Colon (tissue), 2 donors: ENCODE measurements around the gene HS1BP3.

ENCODE experiments used
- FAIRE-seq: peaks from 2 replicates; lab custom pipeline; 2012; peaks lifted over from hg19 to GRCh38; lab: Jason Lieb, UNC
- donor health status: control.
- donor health status: control.

The HS1BP3 gene

DNA sequence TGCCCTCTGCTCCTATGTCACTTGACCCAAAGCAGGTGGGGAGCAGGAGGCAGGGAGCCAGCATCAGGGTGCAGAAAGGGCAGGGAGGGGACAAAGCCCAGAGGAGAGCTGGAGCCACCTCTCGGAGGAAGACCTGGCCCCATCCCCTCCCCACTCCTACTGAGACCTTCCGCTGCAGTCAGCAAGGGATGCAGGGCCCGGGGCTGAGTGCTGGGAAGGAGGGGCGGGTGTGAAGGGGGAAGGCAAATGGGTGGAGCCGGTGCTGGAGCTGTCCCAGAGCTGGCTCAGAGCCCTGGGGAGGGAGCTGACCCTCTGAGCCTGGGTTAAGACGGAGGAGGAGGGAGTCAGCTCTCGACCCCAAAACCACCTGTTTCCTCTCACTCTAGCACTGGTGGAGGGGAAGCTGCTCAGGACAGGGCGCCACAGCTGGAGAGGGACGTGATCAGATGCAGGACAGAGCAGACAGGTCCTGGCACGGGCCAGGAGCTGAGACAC is 33.8 kb downstream of the HS1BP3 start:
- no peak for FAIRE-seq

DNA sequence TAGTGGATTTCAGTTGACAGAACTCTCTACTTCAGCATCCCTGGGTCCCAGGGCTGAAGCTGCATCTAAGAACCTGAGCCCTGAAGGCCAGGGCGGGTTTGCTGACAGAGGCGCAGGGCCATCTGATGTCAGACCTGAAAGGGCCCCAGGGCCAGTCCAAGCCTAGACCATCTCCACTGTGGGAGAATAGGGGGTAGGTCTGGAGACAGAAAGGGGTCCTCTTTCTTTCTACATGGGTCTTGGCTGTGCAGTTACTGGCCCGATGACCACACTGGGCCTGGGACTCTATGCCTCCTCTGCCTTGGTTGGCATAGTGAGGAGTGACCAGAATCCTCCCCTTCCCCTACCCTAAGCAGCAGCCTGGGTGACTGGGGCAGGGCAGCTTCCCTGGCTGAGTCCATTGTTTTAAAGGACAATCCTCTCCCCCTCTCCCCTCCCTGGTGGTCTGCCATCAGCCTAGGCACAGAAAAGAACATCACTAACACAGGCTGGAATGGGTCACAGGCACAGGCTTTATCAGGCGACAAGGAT is 34.5 kb downstream of the HS1BP3 start:
- FAIRE-seq, result no peak

- FAIRE-seq, result no peak
Measured at GRCh38 chr2:20615466-20616241, 35.2 kb downstream of the HS1BP3 start.

GRCh38 chr2:20615068-20615465 is 35.8 kb downstream of the HS1BP3 start:
- no peak for FAIRE-seq

GRCh38 chr2:20614201-20615067 is 36.5 kb downstream of the HS1BP3 start:
- no peak for FAIRE-seq

- FAIRE-seq, result no peak
Measured at GRCh38 chr2:20612925-20613916, 37.7 kb downstream of the HS1BP3 start.

DNA sequence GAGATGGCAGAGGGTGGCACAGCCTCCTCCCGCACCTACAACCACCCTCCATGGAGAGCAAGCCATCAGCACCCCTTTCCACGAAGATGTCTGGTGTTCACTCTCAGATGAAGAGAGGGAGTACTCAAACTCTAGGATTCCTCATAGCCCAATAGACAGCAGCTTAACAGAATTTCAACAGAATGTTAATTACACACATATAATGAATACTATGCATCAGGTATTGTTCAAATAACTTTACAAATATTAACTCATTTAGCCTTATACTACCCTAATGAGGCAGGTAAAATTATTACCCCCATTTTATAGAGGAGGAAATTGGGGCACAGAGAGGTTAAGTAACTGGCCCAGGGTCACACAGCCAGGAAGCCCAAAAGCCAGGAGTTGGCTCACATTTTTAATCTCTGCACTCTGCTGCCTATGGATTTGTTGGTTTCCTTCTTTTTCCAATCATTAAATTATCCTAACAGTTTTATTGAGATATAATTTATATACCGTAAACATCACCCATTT is 39.0 kb downstream of the HS1BP3 start:
- FAIRE-seq, result no peak

GRCh38 chr2:20611077-20611843 is 39.6 kb downstream of the HS1BP3 start:
- no peak for FAIRE-seq

DNA sequence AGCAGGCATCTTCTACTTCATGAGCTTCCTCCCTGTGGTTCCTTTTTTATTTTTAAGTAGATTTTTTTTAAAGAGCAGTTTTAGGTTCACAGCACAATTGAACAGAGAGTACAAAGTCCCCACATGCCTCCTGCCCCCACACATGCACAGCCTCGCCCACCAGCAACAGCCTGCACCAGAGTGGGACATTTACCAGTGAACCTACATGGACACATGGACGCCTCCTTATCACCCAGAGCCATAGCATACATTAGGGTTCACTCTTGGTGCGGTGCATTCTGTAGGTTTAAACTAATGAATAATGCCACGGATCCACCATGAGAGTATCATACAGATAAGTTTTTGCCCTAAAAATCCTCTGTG is 40.9 kb downstream of the HS1BP3 start:
- no peak for FAIRE-seq

DNA sequence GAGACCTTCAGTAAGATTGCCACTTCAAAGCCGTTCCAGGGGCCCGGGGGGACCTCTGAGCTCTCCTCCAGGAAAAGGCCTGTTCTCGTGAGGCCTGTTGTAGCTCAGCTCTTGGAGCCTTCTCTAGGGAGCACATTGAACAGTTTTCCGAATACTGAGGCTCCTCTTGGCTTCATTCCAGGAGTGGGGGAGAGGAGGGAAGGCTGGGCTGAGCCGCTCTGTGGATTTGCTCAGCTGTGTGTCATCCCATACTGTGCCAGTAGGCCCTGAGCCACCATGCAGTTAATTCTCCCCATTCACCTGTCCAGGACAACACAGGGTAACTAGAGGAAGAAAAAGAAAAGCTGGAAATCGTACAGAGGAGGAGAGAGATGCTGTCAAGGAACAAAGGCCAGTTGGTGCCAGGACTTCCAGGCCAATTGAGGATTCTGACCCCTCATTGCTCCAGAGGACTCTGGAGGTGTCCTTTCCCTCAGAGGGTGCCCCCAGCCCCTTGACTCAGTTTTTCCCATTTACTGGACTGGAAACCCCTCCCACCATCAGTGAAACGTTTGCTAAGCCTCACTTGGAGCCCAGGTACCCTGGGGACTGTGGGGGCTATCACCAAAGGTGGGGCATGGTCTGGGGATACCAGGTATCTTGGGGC is 41.4 kb downstream of the HS1BP3 start:
- FAIRE-seq, result no peak

DNA sequence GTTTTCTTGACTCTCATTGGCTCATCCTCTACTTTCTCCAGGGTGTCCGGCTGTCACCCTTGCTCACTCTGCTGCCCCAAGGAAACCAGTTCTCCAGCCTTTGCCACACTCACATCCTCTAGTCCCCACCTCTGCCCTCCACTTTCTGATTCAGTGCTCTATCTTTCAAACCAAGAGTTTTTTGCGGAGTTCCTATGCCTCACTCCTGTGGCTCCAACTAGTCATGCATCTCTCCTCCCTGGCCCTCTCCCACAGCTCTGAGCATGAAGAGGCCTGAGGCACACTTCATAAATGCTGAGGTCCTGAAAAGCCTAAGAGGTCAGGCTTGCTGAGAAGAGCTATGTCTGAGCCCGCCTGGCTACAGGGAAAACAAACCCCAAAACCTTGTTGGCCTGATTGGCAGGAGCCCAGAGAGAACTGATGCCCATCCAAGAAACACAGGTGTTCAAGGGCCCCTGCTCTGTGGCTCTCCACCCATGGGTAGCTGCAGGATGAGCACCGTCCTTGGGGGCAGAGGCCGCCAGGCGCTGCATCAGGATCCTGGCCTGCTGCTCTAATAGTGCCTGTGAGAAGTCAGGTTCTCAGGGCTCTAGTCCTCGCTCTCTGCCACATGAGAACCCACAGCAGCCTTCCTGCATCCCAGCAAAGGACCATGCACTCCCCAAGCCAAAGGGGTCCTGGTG is 42.1 kb downstream of the HS1BP3 start:
- FAIRE-seq, result no peak

GRCh38 chr2:20607446-20607845 is 43.5 kb downstream of the HS1BP3 start:
- no peak for FAIRE-seq

GRCh38 chr2:20606198-20606597 is 44.7 kb downstream of the HS1BP3 start:
- no peak for FAIRE-seq

DNA sequence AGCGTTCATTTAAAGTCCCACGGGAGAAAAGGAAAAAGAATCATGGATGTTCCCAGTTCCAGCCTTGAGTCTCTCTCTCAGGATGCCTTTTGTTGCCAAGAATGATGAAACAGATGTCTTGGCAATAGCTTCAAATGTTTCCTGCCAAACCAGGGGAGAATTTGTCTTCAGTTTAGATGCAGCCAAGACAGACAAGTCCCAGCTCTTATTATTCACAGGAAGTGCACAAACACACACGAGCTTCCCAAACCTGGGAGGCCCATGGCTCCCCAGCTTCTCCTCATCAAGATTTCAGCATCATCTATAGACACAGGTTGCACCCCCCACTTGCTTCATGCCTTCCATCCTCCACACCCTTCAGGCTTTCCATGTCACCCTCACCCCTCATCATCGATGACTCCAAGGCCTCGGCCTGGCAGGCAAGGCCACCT is 45.9 kb downstream of the HS1BP3 start:
- no peak for FAIRE-seq

DNA sequence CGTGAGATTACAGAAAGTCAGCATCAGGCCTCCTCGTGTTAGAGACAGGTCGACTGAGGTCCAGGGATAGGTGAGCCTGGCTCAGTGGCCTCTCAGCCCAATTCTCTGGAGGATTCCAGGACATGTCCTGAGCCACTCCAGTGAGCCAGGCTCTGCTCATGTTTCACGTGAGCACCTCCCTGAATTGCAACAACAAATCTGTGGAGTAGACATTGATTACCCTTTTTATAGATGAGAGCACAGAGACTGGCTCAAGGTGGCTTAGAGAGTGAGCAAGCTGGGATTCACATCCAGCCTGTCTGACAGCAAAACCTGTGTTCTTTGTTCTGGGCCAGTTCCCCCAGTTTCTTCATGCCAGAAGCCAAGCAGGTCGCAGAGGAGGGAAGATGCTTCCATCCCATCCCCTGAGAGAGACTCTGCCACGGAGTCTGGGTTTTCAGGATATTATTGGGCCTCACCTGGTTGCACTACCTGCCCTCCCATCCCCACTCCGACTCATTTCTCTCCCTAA is 46.4 kb downstream of the HS1BP3 start:
- FAIRE-seq, result no peak

DNA sequence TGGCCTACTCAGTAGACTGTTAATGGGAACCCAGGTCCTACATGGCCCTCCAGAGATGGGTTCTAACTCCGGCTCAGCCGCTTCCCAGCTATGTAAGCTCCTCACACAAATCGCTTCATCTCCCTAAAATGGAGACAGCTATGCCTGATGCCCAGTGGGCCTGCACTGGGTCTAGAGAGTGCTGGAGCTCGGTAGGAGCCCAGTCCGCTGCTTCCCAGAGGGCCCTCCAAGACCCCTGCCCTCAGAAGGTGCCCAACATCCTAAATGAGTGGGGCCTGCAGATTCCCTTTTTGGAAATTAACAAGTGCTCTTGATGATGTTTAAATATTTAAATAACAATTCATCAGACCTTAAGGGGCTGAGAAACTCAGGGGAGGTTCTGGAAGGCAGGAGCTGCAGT is 47.1 kb downstream of the HS1BP3 start:
- no peak for FAIRE-seq

- FAIRE-seq, result no peak
Measured at GRCh38 chr2:20602803-20603202, 48.1 kb downstream of the HS1BP3 start.

DNA sequence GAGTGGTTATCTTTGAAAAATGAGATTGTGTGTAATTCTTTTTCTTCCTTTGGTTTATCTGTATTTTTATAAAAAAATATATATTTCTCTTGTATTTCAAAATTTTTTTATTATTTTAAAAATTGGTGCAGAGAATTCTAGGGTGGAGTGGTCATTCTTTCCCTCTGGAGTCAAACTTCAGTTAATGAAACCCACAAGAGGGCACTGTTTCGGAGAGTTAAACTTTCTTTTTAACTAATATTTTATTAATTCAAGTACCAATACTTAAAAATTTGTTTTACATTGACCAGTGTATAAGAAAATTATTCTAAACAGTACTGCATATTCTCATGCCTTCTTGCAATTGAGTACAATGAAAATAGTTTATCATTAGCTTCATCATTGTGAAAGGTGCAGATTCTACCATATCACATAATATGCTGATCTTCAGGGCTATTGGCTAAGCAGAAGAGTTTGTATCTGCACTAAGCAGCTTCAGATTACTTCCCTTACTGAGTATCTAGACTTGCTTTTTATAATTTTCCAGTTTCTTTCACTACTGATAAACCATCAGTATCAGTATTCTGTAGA is 50.1 kb downstream of the HS1BP3 start:
- no peak for FAIRE-seq

DNA sequence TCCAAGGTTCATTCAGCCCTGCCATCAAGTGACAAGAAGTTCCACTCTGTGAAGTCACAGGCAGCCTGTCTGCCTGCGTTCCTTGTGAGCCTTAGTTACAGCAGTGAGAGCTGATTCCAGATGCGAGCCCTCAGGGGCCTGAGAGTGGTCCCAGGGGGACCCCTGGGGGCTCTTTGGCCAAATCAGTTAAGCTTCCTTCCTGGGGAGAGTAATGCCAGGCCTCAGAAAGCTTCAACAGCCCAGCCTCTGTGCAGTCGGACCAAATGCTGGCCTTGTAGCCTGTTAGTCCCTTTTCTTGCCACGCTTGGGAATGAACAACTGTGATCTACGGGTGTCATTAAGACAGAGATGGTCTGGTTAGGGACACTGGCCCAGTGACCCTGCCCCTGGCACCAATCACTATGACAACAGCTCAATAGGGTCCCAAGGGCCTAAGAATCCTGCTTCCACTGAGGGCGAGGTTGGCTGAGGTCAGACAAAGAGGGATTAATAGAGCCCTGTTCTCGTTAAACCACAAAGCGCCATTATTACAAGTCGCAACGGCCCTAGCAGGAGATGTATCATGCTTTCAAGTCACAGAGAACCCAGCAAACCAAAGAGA is 50.9 kb downstream of the HS1BP3 start:
- no peak for FAIRE-seq
